K562 (cell line): ENCODE results near the gene HMCN1. TPM values are rescaled to one million over a fixed set of nuclear protein-coding genes. Genes with fewer than 3 reads are reported as not detected.

Experiments
- ATAC-seq: fragments of 200-7000 bp; cut with Tn5 transposase; 3 replicates; pipeline ENCODE4 v1.9.1; 2020; ENCODE audit warnings: moderate library complexity
- BruUV-seq: library from RNA; stranded (reverse); fragments of 400-500 nt; replicated peaks from 2 replicates; lab custom pipeline; 2021; lab: Mats Ljungman, UMichigan
- CTCF ChIA-PET: fragments of 300-600 bp; formaldehyde crosslinking; extraction: SDS; loops from one replicate; lab custom pipeline; 2021; ENCODE audit warnings: low intra/inter-chr PET ratio; lab: Yijun Ruan, JAX
- POLR2A ChIA-PET: fragments of 300-600, 350-650 bp; sonication (Branson Sonifier 250); formaldehyde crosslinking; extraction: SDS; loops from one replicate; lab custom pipeline; 2021; ENCODE audit warnings: antibody characterized with exemption, inconsistent platforms; lab: Yijun Ruan, JAX
- DNase-seq, 4 experiments: peaks; one replicate each; pipeline versions ENCODE4 v3.0.0 to v3.0.0-alpha.2; 2011 to 2018; ENCODE audit warnings: low spot score in 3 of 4, mixed read lengths in 3 of 4; ENCODE audit errors: extremely low read depth in 1 of 4
- FAIRE-seq: peaks from 2 replicates; lab custom pipeline; 2011; peaks lifted over from hg19 to GRCh38; lab: Jason Lieb, UNC
- H2AFZ ChIP-seq: 2 replicates; pipeline ENCODE4 v1.6.0; 2011; ENCODE audit warnings: low read depth, low read length, control low read depth, inconsistent platforms
- H3K27ac ChIP-seq: fragments of 200-600 bp; 3 replicates; pipeline ENCODE4 v1.8.0; 2011; ENCODE audit warnings: low read depth, mild to moderate bottlenecking, control low read depth, inconsistent platforms, low read length, moderate library complexity, mixed read lengths; ENCODE audit errors: extremely low read depth
- H3K27me3 ChIP-seq, 2 experiments: fragments of 300-600 bp in 1 of 2; 2 replicates in 1 of 2; 3 replicates in 1 of 2; pipeline versions ENCODE4 v1.6.0 to v1.8.0; 2011; ENCODE audit warnings: inconsistent platforms in 2 of 2, low read length in 2 of 2, mild to moderate bottlenecking in 1 of 2, mixed read lengths in 1 of 2, moderate library complexity in 1 of 2; ENCODE audit not compliant: control insufficient read depth in 2 of 2, insufficient read depth in 2 of 2
- H3K36me3 ChIP-seq: fragments of 300-600 bp; 3 replicates; pipeline ENCODE4 v1.8.0; 2011; ENCODE audit warnings: mild to moderate bottlenecking, low read length, inconsistent platforms; ENCODE audit not compliant: control insufficient read depth, insufficient read depth
- H3K4me1 ChIP-seq, 2 experiments: fragments of 200-600 bp in 1 of 2; replicated peaks in 1 of 2; 2 replicates in 1 of 2; 3 replicates in 1 of 2; pipeline versions ENCODE4 v1.5.1 to v1.8.0; 2011; ENCODE audit warnings: inconsistent platforms in 2 of 2, low read length in 2 of 2, mild to moderate bottlenecking in 1 of 2, mixed read lengths in 1 of 2, moderate library complexity in 1 of 2; ENCODE audit not compliant: control insufficient read depth in 2 of 2, insufficient read depth in 2 of 2
- H3K4me2 ChIP-seq: 2 replicates; pipeline ENCODE4 v1.6.1; 2011; ENCODE audit warnings: low read length, control low read depth, inconsistent platforms, mixed read lengths; ENCODE audit not compliant: insufficient read depth
- H3K4me3 ChIP-seq: fragments of 200-600 bp; sonication (generic), shearing (Covaris generic); 2 replicates; pipeline ENCODE4 v1.5.1; 2016; ENCODE audit warnings: control low read depth, inconsistent platforms
- H3K79me2 ChIP-seq: fragments of 200-600 bp; 3 replicates; pipeline ENCODE4 v1.8.0; 2011; ENCODE audit warnings: low read length, inconsistent platforms; ENCODE audit not compliant: control insufficient read depth, insufficient read depth
- H3K9ac ChIP-seq, 2 experiments: 2 replicates each; pipeline versions ENCODE4 v1.6.0 to v1.6.1; 2011; ENCODE audit warnings: low read depth in 2 of 2, low read length in 2 of 2, control low read depth in 1 of 2, inconsistent platforms in 1 of 2, mild to moderate bottlenecking in 1 of 2, mixed read lengths in 1 of 2; ENCODE audit not compliant: insufficient read depth in 1 of 2
- H3K9me1 ChIP-seq: one replicate; pipeline ENCODE4 v1.6.0; 2011; ENCODE audit warnings: inconsistent platforms, mild to moderate bottlenecking, low read length, moderate library complexity; ENCODE audit not compliant: control insufficient read depth, insufficient read depth
- H3K9me3 ChIP-seq: replicated peaks from 2 replicates; pipeline ENCODE4 v1.5.1; 2011; ENCODE audit warnings: low read depth, low read length, inconsistent platforms; ENCODE audit not compliant: control insufficient read depth, insufficient read depth
- H4K20me1 ChIP-seq: replicated peaks from 2 replicates; pipeline ENCODE4 v1.6.1; 2011; ENCODE audit warnings: low read length, inconsistent platforms, mixed read lengths; ENCODE audit not compliant: control insufficient read depth, insufficient read depth
- C11orf30 ChIP-seq: fragments of 450-650 bp; IDR thresholded peaks from 2 replicates; pipeline ENCODE4 v1.6.1; 2016; ENCODE audit warnings: low read depth, mild to moderate bottlenecking
- HEY1 ChIP-seq: fragments of 250-450 bp; sonication (Bioruptor Pico); IDR thresholded peaks from 2 replicates; pipeline ENCODE4 v1.5.0; 2020; ENCODE audit warnings: mild to moderate bottlenecking, moderate library complexity, borderline replicate concordance
- HOXB6 ChIP-seq: fragments of 250-450 bp; sonication (Bioruptor Pico); IDR thresholded peaks from 2 replicates; pipeline ENCODE4 v1.5.1; 2022; ENCODE audit warnings: mild to moderate bottlenecking, borderline replicate concordance
- NRF1 ChIP-seq, 2 experiments: fragments of 450-650 bp; IDR thresholded peaks in 1 of 2; conservative IDR thresholded peaks in 1 of 2; 2 replicates each; pipeline ENCODE4 v1.6.1; 2014; ENCODE audit warnings: mild to moderate bottlenecking in 2 of 2
- RBBP5 ChIP-seq: fragments of 200-600 bp; sonication (generic); IDR thresholded peaks from 2 replicates; pipeline ENCODE4 v1.6.1; 2012; ENCODE audit warnings: borderline replicate concordance, mild to moderate bottlenecking, low read length, control low read depth, inconsistent platforms; ENCODE audit not compliant: insufficient read depth, poor library complexity, severe bottlenecking
- RBM17 ChIP-seq: fragments of 200-400 bp; formaldehyde crosslinking; IDR thresholded peaks from 2 replicates; pipeline ENCODE4 v1.6.1; 2017; ENCODE audit warnings: low read depth, mild to moderate bottlenecking, low read length, borderline replicate concordance
- SMAD3 ChIP-seq: fragments of 450-650 bp; formaldehyde crosslinking; conservative IDR thresholded peaks from 2 replicates; pipeline ENCODE4 v1.4.0; 2020; ENCODE audit warnings: mild to moderate bottlenecking
- WGBS: fragments of 100-300 bp; shearing (Covaris generic); methylation state at CpG from one replicate; pipeline ENCODE4 v1.1.6; 2016; ENCODE audit warnings: low coverage, mixed read lengths; ENCODE audit not compliant: insufficient coverage; ENCODE audit errors: missing lambda C conversion rate; 5-methylcytosine and 5-hydroxymethylcytosine counted together
- in situ Hi-C: fragments of 300-500 bp; cut with MboI; formaldehyde crosslinking; loops from 4 replicates; pipeline ENCODE4 v1.15.0; 2018; ENCODE audit warnings: inconsistent platforms, mixed read lengths
- intact Hi-C: fragments of 100-400 bp; cut with micrococcal nuclease; formaldehyde crosslinking; loops from 2 replicates; pipeline ENCODE4 v1.14.2; 2022
- polyA plus RNA-seq, 8 experiments: library from polyadenylated mRNA; depleted of rRNA in 4 of 8; stranded (reverse) in 5 of 8; unstranded in 3 of 8; fragments of >200 nt; fragmentation: Nextera tagmentation in 2 of 8; fragmentation: Illumina TruSeq in 1 of 8; extraction: Ambion mirVana in 2 of 8; extraction: Trizol in 1 of 8; gene quantifications; 2 replicates each; pipeline versions ENCODE4 v1.2.1 to v1.2.3, GENCODE V29; 2011 to 2014; ENCODE audit warnings: inconsistent platforms in 1 of 8, missing spikeins in 1 of 8
- total RNA-seq, 7 experiments: library from RNA; depleted of rRNA in 6 of 7; stranded (reverse); fragments of >200 nt in 6 of 7; fragmentation: Illumina TruSeq in 2 of 7; extraction: Trizol in 2 of 7; gene quantifications; 2 replicates each; pipeline versions ENCODE4 v1.2.1 to v1.2.3, GENCODE V29; 2011 to 2021; ENCODE audit warnings: low replicate concordance in 1 of 7
- TF ChIP-seq, protein P1 (sequence below): sonication (generic); formaldehyde crosslinking; IDR thresholded peaks from 2 replicates; pipeline ENCODE4 v1.8.0; 2022; ENCODE audit warnings: mild to moderate bottlenecking, missing genetic modification reagents

HMCN1 gene
- total and polyA plus RNA-seq, 9 of the 15 experiments (the other 6 are each of a cell fraction or from before 2014, with no cell fraction given), result 0.07 to 0.36 (median 0.21) TPM

DNA sequence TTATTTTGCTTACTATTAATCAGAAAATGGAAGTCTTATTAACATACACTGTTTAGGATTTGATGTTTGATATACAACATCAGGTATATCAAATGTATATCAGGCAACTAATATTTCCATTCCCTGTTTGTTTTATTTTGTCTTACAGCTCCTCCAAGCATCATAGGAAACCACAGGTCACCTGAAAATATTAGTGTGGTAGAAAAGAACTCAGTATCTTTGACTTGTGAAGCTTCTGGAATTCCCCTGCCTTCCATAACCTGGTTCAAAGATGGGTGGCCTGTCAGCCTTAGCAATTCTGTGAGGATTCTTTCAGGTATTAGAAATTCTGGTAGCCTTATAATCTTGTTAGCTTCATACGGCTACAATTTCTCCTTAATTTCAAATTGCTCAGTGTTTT, 322.9 kb downstream of the HMCN1 start:
- in situ Hi-C loops, result no loop called here
- 63% methylated on average over 1 of the region's 1 CpG for WGBS
- Histone ChIP-seq H3K79me2 (no peaks in the 10 kb centered on the region), H4K20me1 (no peaks in the 10 kb centered on the region), H3K4me1 (peaks cover 0 to 4% of the 10 kb centered on the region in 2 experiments; a peak in 1 of 5 replicates), H3K4me3 (no peak overlapping the region), H3K27ac (no peak overlapping the region), H3K9me1 (no peaks in the 10 kb centered on the region), H3K4me2 (no peak overlapping the region), H3K36me3 (no peaks in the 10 kb centered on the region; the same call in 2 of the 3 replicates), H2AFZ (no peak overlapping the region), H3K27me3 (no peaks in the 10 kb centered on the region), H3K9ac (no peak overlapping the region), H3K9me3 (no peaks in the 10 kb centered on the region)
- intact Hi-C loops, result no loop called here
- FAIRE-seq (no peak), DNase-seq (no peak), ATAC-seq (no peak)
- BruUV-seq, result no TSS peak
- ChIA-PET CTCF (no interaction called here), POLR2A (no interaction called here)
- TF ChIP-seq HEY1 (CRISPR knock-in tag), result no peak
- TF ChIP-seq HOXB6, result no peak
- TF ChIP-seq RBM17, result no peak
- TF ChIP-seq, protein P1, sequence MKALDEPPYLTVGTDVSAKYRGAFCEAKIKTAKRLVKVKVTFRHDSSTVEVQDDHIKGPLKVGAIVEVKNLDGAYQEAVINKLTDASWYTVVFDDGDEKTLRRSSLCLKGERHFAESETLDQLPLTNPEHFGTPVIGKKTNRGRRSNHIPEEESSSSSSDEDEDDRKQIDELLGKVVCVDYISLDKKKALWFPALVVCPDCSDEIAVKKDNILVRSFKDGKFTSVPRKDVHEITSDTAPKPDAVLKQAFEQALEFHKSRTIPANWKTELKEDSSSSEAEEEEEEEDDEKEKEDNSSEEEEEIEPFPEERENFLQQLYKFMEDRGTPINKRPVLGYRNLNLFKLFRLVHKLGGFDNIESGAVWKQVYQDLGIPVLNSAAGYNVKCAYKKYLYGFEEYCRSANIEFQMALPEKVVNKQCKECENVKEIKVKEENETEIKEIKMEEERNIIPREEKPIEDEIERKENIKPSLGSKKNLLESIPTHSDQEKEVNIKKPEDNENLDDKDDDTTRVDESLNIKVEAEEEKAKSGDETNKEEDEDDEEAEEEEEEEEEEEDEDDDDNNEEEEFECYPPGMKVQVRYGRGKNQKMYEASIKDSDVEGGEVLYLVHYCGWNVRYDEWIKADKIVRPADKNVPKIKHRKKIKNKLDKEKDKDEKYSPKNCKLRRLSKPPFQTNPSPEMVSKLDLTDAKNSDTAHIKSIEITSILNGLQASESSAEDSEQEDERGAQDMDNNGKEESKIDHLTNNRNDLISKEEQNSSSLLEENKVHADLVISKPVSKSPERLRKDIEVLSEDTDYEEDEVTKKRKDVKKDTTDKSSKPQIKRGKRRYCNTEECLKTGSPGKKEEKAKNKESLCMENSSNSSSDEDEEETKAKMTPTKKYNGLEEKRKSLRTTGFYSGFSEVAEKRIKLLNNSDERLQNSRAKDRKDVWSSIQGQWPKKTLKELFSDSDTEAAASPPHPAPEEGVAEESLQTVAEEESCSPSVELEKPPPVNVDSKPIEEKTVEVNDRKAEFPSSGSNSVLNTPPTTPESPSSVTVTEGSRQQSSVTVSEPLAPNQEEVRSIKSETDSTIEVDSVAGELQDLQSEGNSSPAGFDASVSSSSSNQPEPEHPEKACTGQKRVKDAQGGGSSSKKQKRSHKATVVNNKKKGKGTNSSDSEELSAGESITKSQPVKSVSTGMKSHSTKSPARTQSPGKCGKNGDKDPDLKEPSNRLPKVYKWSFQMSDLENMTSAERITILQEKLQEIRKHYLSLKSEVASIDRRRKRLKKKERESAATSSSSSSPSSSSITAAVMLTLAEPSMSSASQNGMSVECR, result no peak
- TF ChIP-seq NRF1 (conservative IDR thresholded peaks at IDR 0.05 in 1 of 2, IDR thresholded peaks at IDR 0.05 in 1 of 2), result no peak
- no peak for TF ChIP-seq SMAD3 (CRISPR knock-in tag)
- TF ChIP-seq RBBP5, result no peak
- TF ChIP-seq C11orf30, result no peak
